SU-DHL-6 (cell line): ENCODE measurements around the gene NLGN2.

Experiments
- H2AFZ ChIP-seq: fragments of 200-600 bp; sonication (generic); 2 replicates; pipeline ENCODE4 v1.6.1; 2014; ENCODE audit warnings: low read depth, mild to moderate bottlenecking, moderate library complexity, mixed read lengths, antibody characterized with exemption, low read length; ENCODE audit not compliant: severe bottlenecking
- H3F3A ChIP-seq: fragments of 200-600 bp; shearing (Covaris generic); 2 replicates; pipeline ENCODE4 v1.6.0; 2016; ENCODE audit warnings: antibody characterized with exemption, mild to moderate bottlenecking; ENCODE audit not compliant: insufficient read depth
- H3K27ac ChIP-seq: fragments of 200-600 bp; sonication (generic); 2 replicates; pipeline ENCODE4 v1.5.1; 2016; ENCODE audit warnings: low read depth, mild to moderate bottlenecking, low read length, moderate library complexity, mixed read lengths
- H3K27me3 ChIP-seq: fragments of 200-600 bp; sonication (generic), shearing (Covaris generic); 2 replicates; pipeline ENCODE4 v1.6.0; 2014; ENCODE audit warnings: mild to moderate bottlenecking, low read length
- H3K36me3 ChIP-seq: fragments of 200-600 bp; sonication (generic); 2 replicates; pipeline ENCODE4 v1.6.1; 2014; ENCODE audit warnings: mild to moderate bottlenecking, low read length, mixed read lengths
- H3K4me2 ChIP-seq: fragments of 300-600, 200-600 bp; shearing (Covaris generic), sonication (generic); 2 replicates; pipeline ENCODE4 v1.6.0; 2014; ENCODE audit warnings: low read length, low read depth, mild to moderate bottlenecking; ENCODE audit not compliant: poor library complexity, severe bottlenecking
- H3K4me3 ChIP-seq: fragments of 200-600 bp; sonication (generic); 2 replicates; pipeline ENCODE4 v1.5.1; 2014; ENCODE audit warnings: antibody characterized with exemption, low read length, mild to moderate bottlenecking, mixed read lengths; ENCODE audit not compliant: insufficient read depth, poor library complexity, severe bottlenecking
- H3K79me2 ChIP-seq: fragments of 200-600 bp; sonication (generic); 2 replicates; pipeline ENCODE4 v1.6.1; 2014; ENCODE audit warnings: mild to moderate bottlenecking, low read length, moderate library complexity; ENCODE audit not compliant: insufficient read depth
- H3K9ac ChIP-seq: fragments of 200-600 bp; sonication (generic); 2 replicates; pipeline ENCODE4 v1.7.0; 2014; ENCODE audit warnings: mild to moderate bottlenecking, low read length
- H3K9me2 ChIP-seq: fragments of 200-600 bp; sonication (generic); replicated peaks from 2 replicates; pipeline ENCODE4 v1.6.1; 2014; ENCODE audit warnings: low read length; ENCODE audit not compliant: insufficient read depth
- H3K9me3 ChIP-seq: fragments of 200-600 bp; sonication (generic); 2 replicates; pipeline ENCODE4 v1.6.1; 2014; ENCODE audit warnings: low read length, mixed read lengths; ENCODE audit not compliant: insufficient read depth
- H4K20me1 ChIP-seq: fragments of 200-600 bp; sonication (generic); 2 replicates; pipeline ENCODE4 v1.6.1; 2014; ENCODE audit warnings: low read depth, mild to moderate bottlenecking, antibody characterized with exemption, low read length, moderate library complexity, mixed read lengths
- CTCF ChIP-seq: fragments of 200-600 bp; sonication (generic); IDR thresholded peaks from one replicate; pipeline ENCODE4 v1.5.1; 2017; ENCODE audit warnings: antibody characterized with exemption, mild to moderate bottlenecking, low read length, moderate library complexity; ENCODE audit not compliant: insufficient read depth, poor library complexity, severe bottlenecking
- EZH2phosphoT487 ChIP-seq: fragments of 200-600 bp; sonication (generic), shearing (Covaris generic); conservative IDR thresholded peaks from 2 replicates; pipeline ENCODE4 v1.6.1; 2018; ENCODE audit warnings: mild to moderate bottlenecking, antibody characterized with exemption, low read length, moderate library complexity, mixed read lengths

NLGN2 gene

GRCh38 chr17:7370853-7371252 lies 36.8 kb upstream of the NLGN2 start:
- no peak for TF ChIP-seq EZH2phosphoT487
- TF ChIP-seq CTCF: no peak
- H4K20me1 ChIP-seq: no peaks in the 10 kb centered on the region
- H3F3A ChIP-seq: no peaks in the 10 kb centered on the region
- no peaks in the 10 kb centered on the region for H3K27me3 ChIP-seq
- H3K9ac ChIP-seq: no peak overlapping the region
- no peaks in the 10 kb centered on the region for H3K9me3 ChIP-seq
- H3K27ac ChIP-seq: no peak overlapping the region
- H3K4me3 ChIP-seq: no peak overlapping the region
- H3K4me2 ChIP-seq: no peak overlapping the region
- H3K79me2 ChIP-seq: no peaks in the 10 kb centered on the region
- no peaks in the 10 kb centered on the region for H3K36me3 ChIP-seq
- H2AFZ ChIP-seq: no peak overlapping the region
- no peaks in the 10 kb centered on the region for H3K9me2 ChIP-seq

- Histone ChIP-seq H3K9ac (no peak overlapping the region), H3K9me3 (0 out of 2 replicates have a peak, but pooled peaks cover 4% of the 10 kb centered on the region)
These were observed 33.3 kb upstream of the NLGN2 start for GRCh38 chr17:7374353-7374752.

GRCh38 chr17:7379134-7379533 lies 28.5 kb upstream of the NLGN2 start:
- no peak for TF ChIP-seq EZH2phosphoT487
- no peak for TF ChIP-seq CTCF
- H3K36me3 ChIP-seq: no peaks in the 10 kb centered on the region
- no peaks in the 10 kb centered on the region for H3F3A ChIP-seq
- no peak overlapping the region for H3K27ac ChIP-seq
- H3K4me3 ChIP-seq: no peak overlapping the region
- no peak overlapping the region for H3K9ac ChIP-seq
- H4K20me1 ChIP-seq: no peaks in the 10 kb centered on the region
- no peaks in the 10 kb centered on the region for H3K79me2 ChIP-seq
- peaks cover 9% of the 10 kb centered on the region; the same call in 1 of the 2 replicates for H3K9me3 ChIP-seq
- no peaks in the 10 kb centered on the region for H3K9me2 ChIP-seq
- H2AFZ ChIP-seq: no peak overlapping the region
- no peaks in the 10 kb centered on the region for H3K27me3 ChIP-seq
- no peak overlapping the region for H3K4me2 ChIP-seq

More at GRCh38 chr17:7374353-7374752, 33.3 kb upstream of the NLGN2 start:
- no peak for TF ChIP-seq EZH2phosphoT487
- TF ChIP-seq CTCF: no peak
- H3K4me3 ChIP-seq: no peak overlapping the region
- no peaks in the 10 kb centered on the region for H4K20me1 ChIP-seq
- no peaks in the 10 kb centered on the region for H3K9me2 ChIP-seq
- no peak overlapping the region for H3K4me2 ChIP-seq
- no peaks in the 10 kb centered on the region for H3K27me3 ChIP-seq
- no peak overlapping the region for H2AFZ ChIP-seq
- no peaks in the 10 kb centered on the region for H3K36me3 ChIP-seq
- H3K27ac ChIP-seq: no peak overlapping the region
- H3F3A ChIP-seq: no peaks in the 10 kb centered on the region
- H3K79me2 ChIP-seq: no peaks in the 10 kb centered on the region

- Histone ChIP-seq H3K9me3 (peaks cover 9% of the 10 kb centered on the region; the same call in 1 of the 2 replicates), H2AFZ (no peak overlapping the region), H3K9ac (no peak overlapping the region), H3K36me3 (no peaks in the 10 kb centered on the region), H3K79me2 (no peaks in the 10 kb centered on the region), H3K9me2 (no peaks in the 10 kb centered on the region), H3K4me2 (no peak overlapping the region), H3K4me3 (no peak overlapping the region), H3F3A (no peaks in the 10 kb centered on the region), H4K20me1 (no peaks in the 10 kb centered on the region), H3K27ac (no peak overlapping the region), H3K27me3 (no peaks in the 10 kb centered on the region)
- TF ChIP-seq EZH2phosphoT487 (no peak), CTCF (no peak)
These were observed 27.3 kb upstream of the NLGN2 start for GRCh38 chr17:7380321-7380720.
